Spinal cord (tissue), 10 donors: Measurements from ENCODE around the gene ECPAS. TPM values are rescaled to one million over a fixed set of nuclear protein-coding genes. Genes with fewer than 3 reads are reported as not detected.
"Not testable (repeated sequence)": the region's sequence is repeated elsewhere in the genome, so short reads cannot be mapped to it uniquely, and the experiment has no call there.

ENCODE experiments used
- DNase-seq, 6 donors: peaks; one replicate each; pipeline versions ENCODE4 v3.0.0 to v3.0.0-alpha.2; 2013 to 2015; ENCODE audit warnings: low spot score in 6 of 6, low read depth in 4 of 6
- H3K27ac ChIP-seq: one replicate; pipeline ENCODE4 v1.5.1; 2013; ENCODE audit warnings: low read depth, low read length, control low read depth
- H3K27me3 ChIP-seq: one replicate; pipeline ENCODE4 v1.6.1; 2013; ENCODE audit warnings: low read length; ENCODE audit not compliant: control insufficient read depth, insufficient read depth
- H3K36me3 ChIP-seq: one replicate; pipeline ENCODE4 v1.6.1; 2013; ENCODE audit warnings: low read length; ENCODE audit not compliant: control insufficient read depth, insufficient read depth
- H3K4me1 ChIP-seq: one replicate; pipeline ENCODE4 v1.6.1; 2013; ENCODE audit warnings: low read length; ENCODE audit not compliant: control insufficient read depth, insufficient read depth
- H3K4me3 ChIP-seq: one replicate; pipeline ENCODE4 v1.5.1; 2013; ENCODE audit warnings: low read depth, low read length, control low read depth
- H3K9me3 ChIP-seq: one replicate; pipeline ENCODE4 v1.6.1; 2013; ENCODE audit warnings: low read length; ENCODE audit not compliant: control insufficient read depth, insufficient read depth
- WGBS: methylation state at CpG from one replicate; pipeline ENCODE4 v1.1.5; 2013; ENCODE audit warnings: missing lambda C conversion rate; ENCODE audit not compliant: insufficient coverage; 5-methylcytosine and 5-hydroxymethylcytosine counted together
- polyA plus RNA-seq, 2 donors: library from polyadenylated mRNA; unstranded; fragments of 120-200 nt; gene quantifications; one replicate each; pipeline ENCODE4 v1.2.1, GENCODE V29; 2013; ENCODE audit not compliant: insufficient read length in 2 of 2
- total RNA-seq, 2 donors: library from RNA; depleted of rRNA in 1 of 2; stranded (reverse); fragments of 120-200 nt in 1 of 2; fragments of >200 nt in 1 of 2; gene quantifications; one replicate each; pipeline versions ENCODE4 v1.2.3 to v1.2.4, GENCODE V29; 2013 to 2014
- donor health status: healthy.

Gene ECPAS
- total and polyA plus RNA-seq, 4 donors = 64.4 to 120 (median 74.0) TPM

DNA sequence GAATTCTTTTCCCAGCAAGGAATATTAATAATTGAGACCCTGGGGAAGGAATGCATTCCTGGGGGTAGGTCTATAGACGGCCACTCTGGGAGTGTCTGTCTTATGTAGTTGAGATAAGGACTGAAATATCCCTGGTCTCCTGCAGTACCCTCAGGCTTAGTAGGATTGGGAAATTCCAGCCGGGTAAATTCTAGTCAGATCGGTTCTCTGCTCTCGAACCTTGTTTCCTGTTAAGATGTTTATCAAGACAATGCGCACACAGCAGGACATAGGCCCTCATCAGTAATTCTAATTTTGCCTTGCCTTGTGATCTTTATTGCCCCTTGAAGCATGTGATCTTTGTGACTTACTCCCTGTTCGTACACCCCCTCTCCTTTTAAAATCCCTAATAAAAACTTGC, 27.4 kb upstream of the ECPAS start:
- H3K27me3 ChIP-seq = not testable (repeated sequence)
- WGBS = 84% methylated on average over 5 of the region's 6 CpGs

DNA sequence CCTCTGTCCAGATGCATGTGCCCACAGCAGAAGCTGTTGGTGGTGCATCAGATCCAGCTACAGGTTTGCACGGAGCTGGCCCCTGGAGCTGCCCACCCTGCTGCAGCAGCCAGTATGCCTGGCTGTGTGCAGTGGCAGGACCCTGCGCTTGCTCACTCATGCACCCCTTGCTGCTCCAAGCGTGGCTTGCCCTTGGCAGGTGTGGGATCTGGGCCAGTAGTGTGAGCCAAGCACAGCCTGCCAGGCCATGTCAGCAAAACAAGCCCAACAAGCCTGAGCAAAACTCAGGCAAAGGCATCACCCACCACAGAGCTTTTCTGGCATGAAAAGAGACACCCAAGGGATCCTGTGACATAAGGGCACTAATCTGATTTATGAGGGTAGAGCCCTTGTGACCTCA, 18.3 kb upstream of the ECPAS start:
- Histone ChIP-seq H3K9me3 (no peaks in the 10 kb centered on the region), H3K4me3 (no peak overlapping the region), H3K4me1 (no peaks in the 10 kb centered on the region), H3K27me3 (no peaks in the 10 kb centered on the region), H3K27ac (no peak overlapping the region), H3K36me3 (no peaks in the 10 kb centered on the region)
- DNase-seq = no peak
- 83% methylated on average over 3 of the region's 3 CpGs for WGBS

More for the DNA sequence above, 27.4 kb upstream of the ECPAS start:
- not testable (repeated sequence) for H3K9me3 ChIP-seq, H3K4me1 ChIP-seq, H3K4me3 ChIP-seq, DNase-seq, H3K36me3 ChIP-seq, H3K27ac ChIP-seq

DNA sequence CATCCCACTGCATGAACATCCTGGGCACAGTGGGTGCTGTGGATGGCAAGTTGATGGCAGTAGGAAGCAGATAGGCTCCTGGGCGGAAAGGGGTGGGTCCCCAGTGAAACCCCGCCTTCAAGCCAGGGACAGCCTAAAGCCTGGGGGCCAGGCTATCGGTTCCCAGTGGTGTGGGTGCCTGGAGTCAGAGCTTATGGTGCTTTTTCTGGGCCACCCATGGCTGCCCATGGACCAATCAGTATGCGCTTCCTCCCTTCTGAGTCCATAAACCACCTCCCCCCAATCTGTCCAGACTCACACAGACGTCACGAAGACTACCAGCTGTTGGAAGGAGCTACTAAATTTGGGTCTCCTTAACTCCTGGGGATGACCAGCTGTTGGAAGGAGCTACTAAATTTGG, 17.5 kb upstream of the ECPAS start:
- 85% methylated on average over 3 of the region's 6 CpGs for WGBS
- Histone ChIP-seq H3K4me3 (no peak overlapping the region), H3K9me3 (no peaks in the 10 kb centered on the region), H3K4me1 (no peaks in the 10 kb centered on the region), H3K27ac (no peak overlapping the region), H3K27me3 (no peaks in the 10 kb centered on the region), H3K36me3 (no peaks in the 10 kb centered on the region)
- DNase-seq = no peak

DNA sequence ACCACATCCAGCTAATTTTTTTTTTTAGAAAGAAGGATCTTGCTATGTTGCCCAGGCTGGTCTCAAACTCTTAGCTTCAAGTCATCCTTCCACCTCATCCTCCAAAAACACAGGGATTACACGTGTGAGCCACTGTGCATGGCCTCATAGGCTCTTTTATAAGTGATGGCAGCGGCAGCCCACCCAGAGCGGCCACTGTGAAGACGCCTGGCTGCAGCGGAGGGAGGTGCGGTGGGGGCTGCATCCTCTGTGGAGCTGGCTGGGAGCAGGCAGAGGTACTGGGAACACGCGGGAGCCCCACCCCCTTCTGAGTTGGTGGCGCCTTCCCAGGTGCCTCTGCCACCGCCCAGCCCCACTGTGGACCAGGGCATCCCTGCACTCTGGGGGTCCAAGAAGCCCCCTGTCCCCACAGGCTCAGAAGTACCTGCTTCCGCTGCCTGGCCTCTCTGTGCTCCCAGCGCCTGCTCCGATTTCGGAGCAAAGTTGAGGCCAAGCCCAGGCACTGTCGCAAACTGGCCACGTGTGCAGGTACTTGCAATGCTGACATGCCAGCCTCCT, 16.9 kb upstream of the ECPAS start:
- no peak overlapping the region for H3K4me3 ChIP-seq
- H3K27ac ChIP-seq = no peak overlapping the region
- no peaks in the 10 kb centered on the region for H3K36me3 ChIP-seq
- H3K9me3 ChIP-seq = no peaks in the 10 kb centered on the region
- DNase-seq = no peak
- WGBS = 94% methylated on average over 16 of the region's 16 CpGs
- no peaks in the 10 kb centered on the region for H3K4me1 ChIP-seq
- no peaks in the 10 kb centered on the region for H3K27me3 ChIP-seq

DNA sequence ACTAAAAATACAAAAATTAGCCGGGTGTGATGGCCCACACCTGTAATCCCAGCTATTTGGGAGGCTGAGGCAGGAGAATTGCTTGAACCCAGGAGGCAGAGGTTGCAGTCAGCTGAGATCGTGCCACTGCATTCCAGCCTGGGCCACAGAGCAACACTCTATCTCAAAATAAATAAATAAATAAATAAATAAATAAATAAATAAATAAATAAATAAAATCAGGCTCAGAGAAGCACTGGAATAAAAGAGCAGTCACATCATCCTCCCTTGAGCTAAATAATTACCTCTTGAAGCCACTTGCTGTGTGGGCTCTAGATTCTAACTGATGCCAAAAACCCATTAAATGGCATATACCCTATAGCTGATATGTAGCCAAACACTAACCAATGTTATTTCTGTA, 13.0 kb upstream of the ECPAS start:
- not testable (repeated sequence) for H3K27me3 ChIP-seq, DNase-seq, H3K9me3 ChIP-seq, H3K36me3 ChIP-seq, H3K27ac ChIP-seq, H3K4me3 ChIP-seq, H3K4me1 ChIP-seq
- no CpG with 5 or more reads among the region's 2 CpGs for WGBS

DNA sequence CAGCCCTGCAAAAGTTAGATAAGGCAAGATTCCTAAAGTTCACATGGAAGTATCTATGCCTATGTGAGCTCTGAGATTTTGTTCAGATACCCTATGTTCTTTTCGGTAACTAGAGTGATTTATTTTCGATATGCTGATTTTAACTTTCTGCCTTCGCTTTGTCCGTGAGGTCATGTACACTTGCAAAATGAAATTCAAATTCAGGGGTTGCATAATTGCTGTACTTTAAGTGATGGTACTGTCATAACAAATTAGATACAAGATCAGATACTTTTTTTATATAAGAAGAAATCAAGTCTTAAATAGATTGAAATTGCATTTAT, 350 bp upstream of the ECPAS start:
- Histone ChIP-seq H3K36me3 (no peaks in the 10 kb centered on the region), H3K27me3 (no peaks in the 10 kb centered on the region), H3K4me3 (peak overlapping the region; percentile 63), H3K9me3 (no peaks in the 10 kb centered on the region), H3K4me1 (peaks cover 11% of the 10 kb centered on the region), H3K27ac (peak overlapping the region; percentile 85)
- DNase-seq = peak in 2 of 6 donors; percentile 1 to 10
- no CpG with 5 or more reads among the region's 4 CpGs for WGBS

DNA sequence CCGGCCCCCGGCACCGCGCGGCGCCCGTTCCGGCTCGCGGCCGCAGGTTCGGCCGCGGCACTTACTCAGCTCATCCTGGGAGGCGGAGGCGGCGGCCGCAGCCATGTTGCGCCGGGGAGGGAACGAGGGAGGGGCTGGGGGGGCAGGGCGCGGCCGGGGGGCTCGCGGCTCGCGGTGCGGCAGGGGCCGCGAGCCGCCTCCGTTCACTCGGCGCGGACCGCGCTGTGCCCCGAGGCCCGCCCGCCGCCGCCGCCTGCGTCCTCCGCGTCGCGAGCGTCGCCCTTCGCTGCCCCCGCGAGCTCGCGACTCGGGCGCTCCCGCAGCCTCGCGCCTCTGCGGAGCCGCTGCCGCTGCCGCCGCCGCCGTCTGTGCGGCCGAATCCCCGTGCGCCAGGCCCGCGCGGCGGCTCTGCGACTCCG, 735 bp downstream of the ECPAS start:
- no peak overlapping the region for H3K27ac ChIP-seq
- no peak overlapping the region for H3K4me3 ChIP-seq
- DNase-seq = peak in 5 of 6 donors; percentile 4 to 76 (median 31)

DNA sequence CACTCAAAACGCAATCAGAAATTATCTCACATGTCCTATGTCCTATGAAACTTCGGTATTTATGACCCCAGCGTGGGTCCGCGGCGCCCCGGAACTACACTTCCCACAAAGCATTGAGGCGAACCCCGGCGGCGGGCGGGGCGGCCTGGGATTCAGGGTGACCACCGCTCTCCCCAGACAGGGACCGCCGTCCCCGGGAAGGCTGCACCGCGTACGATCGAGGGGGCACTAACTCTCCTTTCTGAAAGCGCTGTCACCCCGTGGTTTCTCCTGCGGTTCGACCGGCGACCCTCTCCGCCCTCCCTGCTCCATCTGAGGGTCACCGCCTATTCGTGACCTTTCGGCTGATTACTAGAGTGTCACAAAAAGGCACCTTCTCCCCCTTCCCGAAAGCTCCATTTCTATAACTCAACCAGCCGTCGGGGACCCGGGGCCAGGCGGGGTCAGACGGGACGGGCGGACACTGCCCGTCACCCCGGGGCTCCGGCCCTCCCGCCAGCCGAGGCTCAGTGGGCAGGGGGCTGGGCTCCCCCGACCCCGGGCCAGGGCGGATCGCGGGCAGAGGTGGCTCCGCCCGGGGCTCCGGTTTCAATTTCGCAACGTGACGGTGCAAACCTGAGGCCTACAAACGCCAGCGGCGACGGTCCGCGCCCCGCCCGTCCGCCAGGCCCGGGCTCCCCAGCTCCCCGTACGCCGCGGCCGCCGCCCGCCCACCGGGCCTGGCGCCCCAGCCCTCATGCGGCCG, 1.3 kb downstream of the ECPAS start:
- peaks cover 11% of the 10 kb centered on the region for H3K4me1 ChIP-seq
- H3K36me3 ChIP-seq = no peaks in the 10 kb centered on the region
- H3K9me3 ChIP-seq = no peaks in the 10 kb centered on the region
- peak overlapping the region; percentile 82 for H3K4me3 ChIP-seq
- peak; percentile 22 to 82 (median 42) for DNase-seq
- no peaks in the 10 kb centered on the region for H3K27me3 ChIP-seq
- under 1% methylated on average over 76 of the region's 76 CpGs for WGBS
- H3K27ac ChIP-seq = peak overlapping the region; percentile 93

More for the DNA sequence above, 735 bp downstream of the ECPAS start:
- under 1% methylated on average over 78 of the region's 78 CpGs for WGBS
- Histone ChIP-seq H3K36me3 (no peaks in the 10 kb centered on the region), H3K9me3 (no peaks in the 10 kb centered on the region), H3K4me1 (peaks cover 11% of the 10 kb centered on the region), H3K27me3 (no peaks in the 10 kb centered on the region)

DNA sequence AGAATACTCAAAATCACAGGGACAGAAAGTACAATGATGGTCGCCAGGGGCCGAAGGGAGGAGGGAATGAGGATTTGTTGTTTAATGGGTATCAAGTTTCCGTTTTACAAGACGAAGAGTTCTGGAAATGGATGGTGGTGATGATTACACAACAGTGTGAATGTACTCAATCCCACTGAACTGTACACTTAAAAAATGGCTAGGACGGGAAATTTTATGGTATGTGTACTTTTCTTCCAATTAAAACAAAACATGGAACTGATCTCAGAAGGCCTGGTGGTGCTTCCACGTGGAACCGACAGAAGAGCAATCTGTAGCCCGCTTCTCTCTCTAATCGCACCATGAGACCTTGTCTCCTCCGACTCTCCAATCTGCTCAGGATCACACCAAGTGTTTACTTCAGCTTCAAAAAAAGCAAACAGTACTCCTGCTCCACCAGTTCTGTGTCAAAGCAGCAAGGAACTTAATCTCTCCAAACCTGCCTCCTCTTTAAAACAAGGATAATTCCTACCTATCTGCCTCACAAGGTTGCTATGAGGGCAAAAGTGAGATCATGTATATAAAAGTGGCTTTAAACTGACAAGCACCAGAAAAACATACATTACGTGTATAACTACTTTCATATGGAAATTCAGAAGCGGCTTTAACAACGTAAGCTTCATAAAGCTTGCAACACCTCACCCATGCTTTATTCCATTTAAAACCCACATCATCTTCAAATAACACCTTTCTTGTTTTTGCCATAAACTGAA, 2.1 kb downstream of the ECPAS start:
- peak in 1 of 6 donors; percentile 10 for DNase-seq
- Histone ChIP-seq H3K4me3 (peak overlapping the region; percentile 82), H3K9me3 (no peaks in the 10 kb centered on the region), H3K36me3 (no peaks in the 10 kb centered on the region), H3K4me1 (peaks cover 11% of the 10 kb centered on the region), H3K27ac (peak overlapping the region; percentile 93), H3K27me3 (no peaks in the 10 kb centered on the region)
- WGBS = 74% methylated on average over 7 of the region's 13 CpGs
